ENCODE measurements around the gene SLC9A3.

GRCh38 chr5:515273-515836 lies 8.9 kb downstream of the SLC9A3 start:
- TF ChIP-seq CTCF (IDR thresholded peaks at IDR 0.05) (no peak), POLR2A (IDR thresholded peaks at IDR 0.05) (no peak)

All from uterus (tissue), 2 donors.